Liver (tissue), 9 donors: ENCODE measurements around the gene FTO. TPM values are rescaled to one million over a fixed set of nuclear protein-coding genes. Genes with fewer than 3 reads are reported as not detected.

Experiments used
- DNase-seq: peaks from one replicate; pipeline ENCODE4 v3.0.0-alpha.2; 2017; ENCODE audit warnings: low spot score
- H3K27ac ChIP-seq, 2 donors: one replicate each; pipeline ENCODE4 v1.7.0; 2013; ENCODE audit warnings: inconsistent platforms in 2 of 2, low read length in 2 of 2, control low read depth in 1 of 2, low read depth in 1 of 2, mild to moderate bottlenecking in 1 of 2
- H3K27me3 ChIP-seq, 4 donors: one replicate each; pipeline versions ENCODE4 v1.6.1 to v1.7.0; 2013; ENCODE audit warnings: low read length in 3 of 4, inconsistent platforms in 1 of 4, mild to moderate bottlenecking in 1 of 4, moderate library complexity in 1 of 4; ENCODE audit not compliant: control insufficient read depth in 4 of 4, insufficient read depth in 4 of 4
- H3K36me3 ChIP-seq, 4 donors: one replicate each; pipeline versions ENCODE4 v1.6.1 to v1.7.0; 2013; ENCODE audit warnings: low read length in 3 of 4, mild to moderate bottlenecking in 3 of 4, low read depth in 1 of 4, moderate library complexity in 1 of 4; ENCODE audit not compliant: control insufficient read depth in 4 of 4, insufficient read depth in 3 of 4
- H3K4me1 ChIP-seq, 4 donors: one replicate each; pipeline versions ENCODE4 v1.6.1 to v1.7.0; 2013; ENCODE audit warnings: low read length in 3 of 4, mild to moderate bottlenecking in 3 of 4, moderate library complexity in 1 of 4; ENCODE audit not compliant: control insufficient read depth in 4 of 4, insufficient read depth in 4 of 4
- H3K4me3 ChIP-seq, 3 donors: one replicate each; pipeline versions ENCODE4 v1.6.1 to v1.7.0; 2013; ENCODE audit warnings: low read length in 3 of 3, control low read depth in 1 of 3, low read depth in 1 of 3, mild to moderate bottlenecking in 1 of 3
- H3K9ac ChIP-seq, 2 donors: one replicate each; pipeline ENCODE4 v1.7.0; 2013; ENCODE audit warnings: low read length in 2 of 2, mild to moderate bottlenecking in 2 of 2, moderate library complexity in 2 of 2, control low read depth in 1 of 2, low read depth in 1 of 2
- H3K9me3 ChIP-seq, 4 donors: one replicate each; pipeline versions ENCODE4 v1.6.1 to v1.7.0; 2013; ENCODE audit warnings: low read length in 3 of 4; ENCODE audit not compliant: control insufficient read depth in 4 of 4
- EGR1 ChIP-seq, 2 donors: IDR thresholded peaks; 2 replicates each; pipeline ENCODE4 v1.6.1; 2016 to 2018; ENCODE audit warnings: antibody characterized with exemption in 2 of 2, low read depth in 2 of 2
- FOXA1 ChIP-seq: IDR thresholded peaks from 2 replicates; pipeline ENCODE4 v1.6.1; 2016; ENCODE audit warnings: antibody characterized with exemption
- FOXA2 ChIP-seq: IDR thresholded peaks from 2 replicates; pipeline ENCODE4 v1.6.1; 2016; ENCODE audit warnings: antibody characterized with exemption
- GABPA ChIP-seq, 2 donors: IDR thresholded peaks in 1 of 2; conservative IDR thresholded peaks in 1 of 2; 2 replicates each; pipeline ENCODE4 v1.6.1; 2016; ENCODE audit warnings: antibody characterized with exemption in 2 of 2, mild to moderate bottlenecking in 1 of 2, moderate library complexity in 1 of 2
- HNF4A ChIP-seq, 2 donors: conservative IDR thresholded peaks; 2 replicates each; pipeline ENCODE4 v1.6.1; 2016; ENCODE audit warnings: antibody characterized with exemption in 2 of 2, mild to moderate bottlenecking in 2 of 2
- HNF4G ChIP-seq: IDR thresholded peaks from 2 replicates; pipeline ENCODE4 v1.6.1; 2016; ENCODE audit warnings: antibody characterized with exemption
- JUND ChIP-seq, 2 donors: IDR thresholded peaks; 2 replicates each; pipeline ENCODE4 v1.6.1; 2016; ENCODE audit warnings: antibody characterized with exemption in 2 of 2
- NR2F2 ChIP-seq: IDR thresholded peaks from 2 replicates; pipeline ENCODE4 v1.6.1; 2016; ENCODE audit warnings: antibody characterized with exemption
- RAD21 ChIP-seq, 2 donors: IDR thresholded peaks; 2 replicates each; pipeline ENCODE4 v1.6.1; 2016; ENCODE audit warnings: antibody characterized with exemption in 2 of 2, mild to moderate bottlenecking in 2 of 2
- RXRA ChIP-seq, 2 donors: IDR thresholded peaks; 2 replicates each; pipeline ENCODE4 v1.6.1; 2017 to 2018; ENCODE audit warnings: antibody characterized with exemption in 2 of 2, mild to moderate bottlenecking in 1 of 2
- SP1 ChIP-seq: IDR thresholded peaks from 2 replicates; pipeline ENCODE4 v1.6.1; 2018; ENCODE audit warnings: antibody characterized with exemption, mild to moderate bottlenecking
- TAF1 ChIP-seq: conservative IDR thresholded peaks from 2 replicates; pipeline ENCODE4 v1.6.1; 2016; ENCODE audit warnings: antibody characterized with exemption, mild to moderate bottlenecking
- YY1 ChIP-seq: IDR thresholded peaks from 2 replicates; pipeline ENCODE4 v1.6.1; 2016; ENCODE audit warnings: antibody characterized with exemption, mild to moderate bottlenecking
- WGBS: extraction: QIAGEN DNeasy Blood & Tissue Kit; methylation state at CpG from one replicate; pipeline ENCODE4 v1.1.7; 2013; 5-methylcytosine and 5-hydroxymethylcytosine counted together
- polyA plus RNA-seq, 2 donors: library from polyadenylated mRNA; stranded (reverse) in 1 of 2; unstranded in 1 of 2; fragments of 200-250 nt in 1 of 2; fragments of >200 nt in 1 of 2; fragmentation: Nextera tagmentation in 1 of 2; extraction: Ambion mirVana in 1 of 2; gene quantifications; one replicate each; pipeline versions ENCODE4 v1.2.1 to v1.2.3, GENCODE V29; 2013 to 2015
- total RNA-seq, 2 donors: library from RNA; depleted of rRNA; stranded (reverse); fragments of >200 nt; gene quantifications; one replicate each; pipeline ENCODE4 v1.2.3, GENCODE V29; 2014
- TF ChIP-seq, protein P1 (sequence below): IDR thresholded peaks from 2 replicates; pipeline ENCODE4 v1.6.1; 2016; ENCODE audit warnings: antibody characterized with exemption, mild to moderate bottlenecking
- TF ChIP-seq, protein P2 (sequence below): IDR thresholded peaks from 2 replicates; pipeline ENCODE4 v1.6.1; 2016; ENCODE audit warnings: antibody characterized with exemption
- TF ChIP-seq, protein P3 (sequence below): fragments of 150-350 bp; IDR thresholded peaks from 2 replicates; pipeline ENCODE4 v1.5.1; 2017; ENCODE audit warnings: improper control_type of control experiment, low read depth, low read length; ENCODE audit not compliant: missing input control
- TF ChIP-seq, protein P4 (sequence below): IDR thresholded peaks from 2 replicates; pipeline ENCODE4 v1.6.1; 2016; ENCODE audit warnings: antibody characterized with exemption
- donor health status: healthy.
- donor health status: healthy.
- donor health status: healthy.
- donor health status: healthy.
- donor health status: healthy.

Gene FTO
- total and polyA plus RNA-seq, 4 donors, result 12.0 to 54.2 (median 24.6) TPM

DNA sequence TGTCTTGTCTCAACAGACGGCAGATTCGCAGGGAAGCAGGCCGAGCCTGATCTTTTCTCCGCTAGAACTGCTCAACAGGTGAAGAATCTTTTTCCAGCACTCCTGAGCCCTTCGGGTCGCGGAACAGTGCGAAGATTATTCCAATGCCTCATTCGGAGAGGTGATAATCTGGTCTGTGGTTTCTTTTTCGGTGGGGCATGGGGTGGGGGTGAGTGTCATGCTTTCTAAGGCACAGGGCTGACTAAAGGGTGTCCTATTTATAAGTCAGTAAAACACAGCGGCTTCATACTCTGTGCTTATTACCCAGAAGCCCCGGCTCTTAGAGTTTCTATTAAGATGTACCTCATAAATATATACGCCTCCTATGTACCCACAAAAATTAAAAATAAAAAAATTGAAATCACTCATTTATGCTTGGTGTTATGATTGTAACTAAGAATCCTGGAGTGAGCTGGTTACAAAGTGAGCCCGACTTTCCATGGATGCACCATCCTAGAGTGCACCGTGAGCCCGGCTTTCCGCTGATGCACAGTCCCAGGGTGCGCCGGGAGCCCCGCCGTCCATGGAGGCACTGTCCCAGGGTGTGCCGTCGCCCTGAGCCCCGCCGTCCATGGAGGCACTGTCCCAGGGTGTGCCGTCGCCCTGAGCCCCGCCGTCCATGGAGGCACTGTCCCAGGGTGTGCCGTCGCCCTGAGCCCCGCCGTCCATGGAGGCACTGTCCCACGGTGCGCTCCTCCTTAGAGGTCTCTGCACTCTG lies 417.8 kb downstream of the FTO start (continued):
- TF ChIP-seq, protein P1, sequence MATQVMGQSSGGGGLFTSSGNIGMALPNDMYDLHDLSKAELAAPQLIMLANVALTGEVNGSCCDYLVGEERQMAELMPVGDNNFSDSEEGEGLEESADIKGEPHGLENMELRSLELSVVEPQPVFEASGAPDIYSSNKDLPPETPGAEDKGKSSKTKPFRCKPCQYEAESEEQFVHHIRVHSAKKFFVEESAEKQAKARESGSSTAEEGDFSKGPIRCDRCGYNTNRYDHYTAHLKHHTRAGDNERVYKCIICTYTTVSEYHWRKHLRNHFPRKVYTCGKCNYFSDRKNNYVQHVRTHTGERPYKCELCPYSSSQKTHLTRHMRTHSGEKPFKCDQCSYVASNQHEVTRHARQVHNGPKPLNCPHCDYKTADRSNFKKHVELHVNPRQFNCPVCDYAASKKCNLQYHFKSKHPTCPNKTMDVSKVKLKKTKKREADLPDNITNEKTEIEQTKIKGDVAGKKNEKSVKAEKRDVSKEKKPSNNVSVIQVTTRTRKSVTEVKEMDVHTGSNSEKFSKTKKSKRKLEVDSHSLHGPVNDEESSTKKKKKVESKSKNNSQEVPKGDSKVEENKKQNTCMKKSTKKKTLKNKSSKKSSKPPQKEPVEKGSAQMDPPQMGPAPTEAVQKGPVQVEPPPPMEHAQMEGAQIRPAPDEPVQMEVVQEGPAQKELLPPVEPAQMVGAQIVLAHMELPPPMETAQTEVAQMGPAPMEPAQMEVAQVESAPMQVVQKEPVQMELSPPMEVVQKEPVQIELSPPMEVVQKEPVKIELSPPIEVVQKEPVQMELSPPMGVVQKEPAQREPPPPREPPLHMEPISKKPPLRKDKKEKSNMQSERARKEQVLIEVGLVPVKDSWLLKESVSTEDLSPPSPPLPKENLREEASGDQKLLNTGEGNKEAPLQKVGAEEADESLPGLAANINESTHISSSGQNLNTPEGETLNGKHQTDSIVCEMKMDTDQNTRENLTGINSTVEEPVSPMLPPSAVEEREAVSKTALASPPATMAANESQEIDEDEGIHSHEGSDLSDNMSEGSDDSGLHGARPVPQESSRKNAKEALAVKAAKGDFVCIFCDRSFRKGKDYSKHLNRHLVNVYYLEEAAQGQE, result no peak

DNA sequence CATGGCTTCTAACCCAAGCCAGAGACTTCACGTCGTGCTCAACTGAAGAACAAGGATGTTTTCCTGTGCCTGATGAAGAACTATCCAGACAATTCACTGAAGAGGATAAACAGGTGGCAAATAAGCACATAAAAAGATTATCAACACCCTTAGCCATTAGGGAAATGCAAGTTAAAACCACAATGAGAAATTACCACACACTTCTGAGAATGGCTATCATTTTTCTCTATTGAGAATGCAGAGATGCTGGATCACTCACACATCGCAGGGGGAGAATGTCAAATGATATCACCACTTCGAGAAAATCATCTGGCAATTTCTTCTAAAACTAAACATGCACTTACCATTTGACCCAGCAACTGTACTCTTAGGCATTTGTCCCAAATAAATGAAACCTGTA lies 419.8 kb downstream of the FTO start:
- Histone ChIP-seq H3K4me1 (peaks cover 0 to 31% (median 19%) of the 10 kb centered on the region in 4 donors), H3K9ac (no peak overlapping the region), H3K27me3 (no peaks in the 10 kb centered on the region), H3K9me3 (no peaks in the 10 kb centered on the region), H3K36me3 (no peaks in the 10 kb centered on the region), H3K27ac (no peak overlapping the region), H3K4me3 (no peak overlapping the region)
- WGBS, result 80% methylated on average over 4 of the region's 4 CpGs
- TF ChIP-seq FOXA1 (no peak), FOXA2 (no peak), HNF4G (no peak), NR2F2 (no peak), GABPA (IDR thresholded peaks at IDR 0.05 in 1 of 2, conservative IDR thresholded peaks at IDR 0.05 in 1 of 2) (no peak), JUND (IDR thresholded peaks at IDR 0.05) (no peak), SP1 (no peak), YY1 (no peak), TAF1 (no peak), RXRA (IDR thresholded peaks at IDR 0.05) (no peak), EGR1 (IDR thresholded peaks at IDR 0.05; ENCODE audit: low read depth in 2 of 2) (no peak), RAD21 (IDR thresholded peaks at IDR 0.05) (no peak), HNF4A (conservative IDR thresholded peaks at IDR 0.05) (no peak)
- TF ChIP-seq, protein P2, sequence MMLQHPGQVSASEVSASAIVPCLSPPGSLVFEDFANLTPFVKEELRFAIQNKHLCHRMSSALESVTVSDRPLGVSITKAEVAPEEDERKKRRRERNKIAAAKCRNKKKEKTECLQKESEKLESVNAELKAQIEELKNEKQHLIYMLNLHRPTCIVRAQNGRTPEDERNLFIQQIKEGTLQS, result no peak
- TF ChIP-seq, protein P3, sequence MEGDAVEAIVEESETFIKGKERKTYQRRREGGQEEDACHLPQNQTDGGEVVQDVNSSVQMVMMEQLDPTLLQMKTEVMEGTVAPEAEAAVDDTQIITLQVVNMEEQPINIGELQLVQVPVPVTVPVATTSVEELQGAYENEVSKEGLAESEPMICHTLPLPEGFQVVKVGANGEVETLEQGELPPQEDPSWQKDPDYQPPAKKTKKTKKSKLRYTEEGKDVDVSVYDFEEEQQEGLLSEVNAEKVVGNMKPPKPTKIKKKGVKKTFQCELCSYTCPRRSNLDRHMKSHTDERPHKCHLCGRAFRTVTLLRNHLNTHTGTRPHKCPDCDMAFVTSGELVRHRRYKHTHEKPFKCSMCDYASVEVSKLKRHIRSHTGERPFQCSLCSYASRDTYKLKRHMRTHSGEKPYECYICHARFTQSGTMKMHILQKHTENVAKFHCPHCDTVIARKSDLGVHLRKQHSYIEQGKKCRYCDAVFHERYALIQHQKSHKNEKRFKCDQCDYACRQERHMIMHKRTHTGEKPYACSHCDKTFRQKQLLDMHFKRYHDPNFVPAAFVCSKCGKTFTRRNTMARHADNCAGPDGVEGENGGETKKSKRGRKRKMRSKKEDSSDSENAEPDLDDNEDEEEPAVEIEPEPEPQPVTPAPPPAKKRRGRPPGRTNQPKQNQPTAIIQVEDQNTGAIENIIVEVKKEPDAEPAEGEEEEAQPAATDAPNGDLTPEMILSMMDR, result no peak
- TF ChIP-seq, protein P1, result no peak
- TF ChIP-seq, protein P4, sequence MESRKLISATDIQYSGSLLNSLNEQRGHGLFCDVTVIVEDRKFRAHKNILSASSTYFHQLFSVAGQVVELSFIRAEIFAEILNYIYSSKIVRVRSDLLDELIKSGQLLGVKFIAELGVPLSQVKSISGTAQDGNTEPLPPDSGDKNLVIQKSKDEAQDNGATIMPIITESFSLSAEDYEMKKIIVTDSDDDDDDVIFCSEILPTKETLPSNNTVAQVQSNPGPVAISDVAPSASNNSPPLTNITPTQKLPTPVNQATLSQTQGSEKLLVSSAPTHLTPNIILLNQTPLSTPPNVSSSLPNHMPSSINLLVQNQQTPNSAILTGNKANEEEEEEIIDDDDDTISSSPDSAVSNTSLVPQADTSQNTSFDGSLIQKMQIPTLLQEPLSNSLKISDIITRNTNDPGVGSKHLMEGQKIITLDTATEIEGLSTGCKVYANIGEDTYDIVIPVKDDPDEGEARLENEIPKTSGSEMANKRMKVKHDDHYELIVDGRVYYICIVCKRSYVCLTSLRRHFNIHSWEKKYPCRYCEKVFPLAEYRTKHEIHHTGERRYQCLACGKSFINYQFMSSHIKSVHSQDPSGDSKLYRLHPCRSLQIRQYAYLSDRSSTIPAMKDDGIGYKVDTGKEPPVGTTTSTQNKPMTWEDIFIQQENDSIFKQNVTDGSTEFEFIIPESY, result no peak
- DNase-seq, result no peak
